ENCODE measurements around the gene CANT1. TPM values are rescaled to one million over a fixed set of nuclear protein-coding genes. Genes with fewer than 3 reads are reported as not detected.

CANT1 gene
- total RNA-seq, 1 experiment from 2014 or later, result 116 TPM

DNA sequence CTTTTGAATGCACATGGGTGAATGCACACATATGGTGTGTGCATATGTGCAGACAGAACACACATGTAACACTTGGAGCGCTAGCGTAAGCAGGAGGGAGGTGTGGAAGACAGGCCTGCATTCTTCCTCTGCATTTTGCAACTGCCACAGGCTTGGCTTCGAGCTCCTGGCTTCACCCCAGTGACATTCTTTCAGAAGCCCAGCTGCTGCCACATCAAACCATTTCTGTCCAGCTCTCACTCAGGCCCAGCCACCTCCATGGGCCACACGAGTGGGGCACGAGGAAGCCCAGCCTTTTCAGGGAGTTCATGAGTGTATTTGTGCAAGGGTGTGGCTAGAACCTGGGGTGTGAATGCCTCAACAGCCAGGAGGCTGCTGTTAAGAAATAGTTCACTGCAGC lies 48.6 kb downstream of the CANT1 start:
- no peak for DNase-seq
- no peak overlapping the region for H3K4me2 ChIP-seq
- H4K20me1 ChIP-seq (ENCODE audit: insufficient read depth), result no peaks in the 10 kb centered on the region
- H3F3A ChIP-seq (ENCODE audit: insufficient read depth, low read depth), result peaks cover 21% of the 10 kb centered on the region; the same call in 1 of the 2 replicates
- no peaks in the 10 kb centered on the region for H3K36me3 ChIP-seq (ENCODE audit: low read depth)
- H3K4me3 ChIP-seq, result no peak overlapping the region
- no peaks in the 10 kb centered on the region for H3K79me2 ChIP-seq (ENCODE audit: low read depth)
- ChIA-PET CTCF (interaction anchor here (0.6 to 0.7 kb wide), 2 partner anchors 27 to 88 kb away, joined by 3 to 9 read pairs; no protein-coding TSS in a partner anchor), POLR2A (ENCODE audit: unreplicated experiment) (no interaction called here)
- H3K27ac ChIP-seq, result no peak overlapping the region
- no peaks in the 10 kb centered on the region for H3K27me3 ChIP-seq (ENCODE audit: insufficient read depth, low read depth)
- intact Hi-C loops (cut with micrococcal nuclease; ENCODE audit: unreplicated experiment), result no loop called here
- no peak overlapping the region for H2AFZ ChIP-seq
- no peaks in the 10 kb centered on the region for H3K9me3 ChIP-seq (ENCODE audit: insufficient read depth, low read depth)
- no TSS peak for BruUV-seq (replicated peaks)
- H3K9me2 ChIP-seq (ENCODE audit: insufficient read depth), result no peaks in the 10 kb centered on the region
- peaks cover 64% of the 10 kb centered on the region for H3K4me1 ChIP-seq (replicated peaks; ENCODE audit: insufficient read depth)
- TF ChIP-seq EZH2 (IDR thresholded peaks at IDR 0.05; ENCODE audit: low read depth), result no peak
- TF ChIP-seq, protein P1, sequence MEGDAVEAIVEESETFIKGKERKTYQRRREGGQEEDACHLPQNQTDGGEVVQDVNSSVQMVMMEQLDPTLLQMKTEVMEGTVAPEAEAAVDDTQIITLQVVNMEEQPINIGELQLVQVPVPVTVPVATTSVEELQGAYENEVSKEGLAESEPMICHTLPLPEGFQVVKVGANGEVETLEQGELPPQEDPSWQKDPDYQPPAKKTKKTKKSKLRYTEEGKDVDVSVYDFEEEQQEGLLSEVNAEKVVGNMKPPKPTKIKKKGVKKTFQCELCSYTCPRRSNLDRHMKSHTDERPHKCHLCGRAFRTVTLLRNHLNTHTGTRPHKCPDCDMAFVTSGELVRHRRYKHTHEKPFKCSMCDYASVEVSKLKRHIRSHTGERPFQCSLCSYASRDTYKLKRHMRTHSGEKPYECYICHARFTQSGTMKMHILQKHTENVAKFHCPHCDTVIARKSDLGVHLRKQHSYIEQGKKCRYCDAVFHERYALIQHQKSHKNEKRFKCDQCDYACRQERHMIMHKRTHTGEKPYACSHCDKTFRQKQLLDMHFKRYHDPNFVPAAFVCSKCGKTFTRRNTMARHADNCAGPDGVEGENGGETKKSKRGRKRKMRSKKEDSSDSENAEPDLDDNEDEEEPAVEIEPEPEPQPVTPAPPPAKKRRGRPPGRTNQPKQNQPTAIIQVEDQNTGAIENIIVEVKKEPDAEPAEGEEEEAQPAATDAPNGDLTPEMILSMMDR (conservative IDR thresholded peaks at IDR 0.05), result no peak

DNA sequence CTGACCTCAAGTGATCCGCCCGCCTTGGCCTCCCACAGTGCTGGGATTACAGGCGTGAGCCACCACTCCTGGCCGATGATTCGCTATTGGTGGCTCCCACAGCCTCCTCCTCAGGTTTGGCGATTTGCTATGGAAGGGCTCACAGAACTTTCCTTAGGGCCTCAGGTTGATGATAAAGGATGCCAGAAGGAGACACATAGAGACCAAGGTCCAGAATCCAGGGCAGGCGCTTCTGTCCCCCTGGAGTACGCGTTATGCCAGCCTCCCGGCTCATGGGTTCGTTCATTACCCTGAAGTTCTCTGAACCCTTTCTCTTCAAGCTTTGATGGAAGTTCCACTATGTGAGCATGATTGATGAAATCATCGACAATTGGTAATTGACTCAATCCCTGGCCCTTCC lies 49.8 kb downstream of the CANT1 start:
- no peak for DNase-seq
- H4K20me1 ChIP-seq (ENCODE audit: insufficient read depth), result no peaks in the 10 kb centered on the region
- H3K79me2 ChIP-seq (ENCODE audit: low read depth), result no peaks in the 10 kb centered on the region
- H3F3A ChIP-seq (ENCODE audit: insufficient read depth, low read depth), result peaks cover 21% of the 10 kb centered on the region; the same call in 1 of the 2 replicates
- CTCF ChIA-PET, result interaction anchor here (0.7 kb wide), 1 partner anchor 1047 kb away, joined by 9 read pairs; no protein-coding TSS in a partner anchor
- H3K4me1 ChIP-seq (replicated peaks; ENCODE audit: insufficient read depth), result peaks cover 67% of the 10 kb centered on the region
- H3K9me3 ChIP-seq (ENCODE audit: insufficient read depth, low read depth), result no peaks in the 10 kb centered on the region
- POLR2A ChIA-PET (ENCODE audit: unreplicated experiment), result interaction anchor here (0.7 kb wide), 2 partner anchors 22 to 77 kb away, joined by 4 read pairs; no protein-coding TSS in a partner anchor
- no peak overlapping the region for H3K4me2 ChIP-seq
- H3K27me3 ChIP-seq (ENCODE audit: insufficient read depth, low read depth), result no peaks in the 10 kb centered on the region
- H3K9me2 ChIP-seq (ENCODE audit: insufficient read depth), result no peaks in the 10 kb centered on the region
- no TSS peak for BruUV-seq (replicated peaks)
- intact Hi-C loops (cut with micrococcal nuclease; ENCODE audit: unreplicated experiment), result loop anchor here (5.0 kb wide), 1 partner anchor 38 kb away; no protein-coding TSS in a partner anchor
- no peak overlapping the region for H2AFZ ChIP-seq
- H3K36me3 ChIP-seq (ENCODE audit: low read depth), result no peaks in the 10 kb centered on the region
- H3K27ac ChIP-seq, result no peak overlapping the region
- no peak overlapping the region for H3K4me3 ChIP-seq
- no peak for TF ChIP-seq EZH2 (IDR thresholded peaks at IDR 0.05; ENCODE audit: low read depth)
- TF ChIP-seq, protein P1 (conservative IDR thresholded peaks at IDR 0.05), result no peak

DNA sequence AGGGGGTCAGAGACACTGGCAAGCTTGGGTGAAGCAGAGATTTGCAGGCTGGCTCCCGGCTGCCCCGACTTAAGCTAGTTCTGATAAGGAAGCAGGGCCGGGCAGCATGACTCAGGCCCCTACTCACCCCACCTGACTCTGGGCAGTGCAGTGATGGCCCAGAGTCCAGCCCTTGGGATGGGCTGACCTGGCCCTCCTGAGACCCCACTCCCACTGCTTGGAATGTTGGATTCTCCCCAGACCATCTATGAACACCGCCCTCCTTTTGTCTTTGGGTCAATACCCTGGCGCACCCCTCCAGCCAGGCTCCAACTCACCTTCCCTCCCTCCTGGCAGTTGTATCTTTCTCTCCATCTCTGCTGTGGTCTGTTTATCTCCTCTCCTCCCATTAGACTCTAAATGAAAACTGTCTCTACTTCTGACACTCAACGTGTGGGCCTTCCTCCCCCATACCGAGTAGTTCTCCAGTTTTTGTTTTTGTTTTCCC lies 50.9 kb downstream of the CANT1 start:
- DNase-seq, result peak; percentile 61 to 85
- no peak for TF ChIP-seq EZH2 (IDR thresholded peaks at IDR 0.05; ENCODE audit: low read depth)
- TF ChIP-seq, protein P1 (conservative IDR thresholded peaks at IDR 0.05), result no peak
- Histone ChIP-seq H3K27me3 (ENCODE audit: insufficient read depth, low read depth) (no peaks in the 10 kb centered on the region), H3K4me2 (peak overlapping the region; percentile 72), H3K9me2 (ENCODE audit: insufficient read depth) (no peaks in the 10 kb centered on the region), H3F3A (ENCODE audit: insufficient read depth, low read depth) (peaks cover 21% of the 10 kb centered on the region; the same call in 1 of the 2 replicates), H3K4me1 (replicated peaks; ENCODE audit: insufficient read depth) (peaks cover 66% of the 10 kb centered on the region), H3K9me3 (ENCODE audit: insufficient read depth, low read depth) (no peaks in the 10 kb centered on the region), H3K79me2 (ENCODE audit: low read depth) (no peaks in the 10 kb centered on the region), H2AFZ (peak overlapping the region; percentile 69; the same call in 1 of the 2 replicates), H3K4me3 (no peak overlapping the region), H3K27ac (peak overlapping the region; percentile 73), H4K20me1 (ENCODE audit: insufficient read depth) (no peaks in the 10 kb centered on the region), H3K36me3 (ENCODE audit: low read depth) (no peaks in the 10 kb centered on the region)
- ChIA-PET CTCF (interaction anchor here (0.5 to 0.6 kb wide), 2 partner anchors 93 to 1228 kb away, joined by 5 to 7 read pairs; no protein-coding TSS in a partner anchor), POLR2A (ENCODE audit: unreplicated experiment) (interaction anchor here (0.6 to 0.7 kb wide), 2 partner anchors 12 to 95 kb away, joined by 3 read pairs; no protein-coding TSS in a partner anchor)
- no TSS peak for BruUV-seq (replicated peaks)
- intact Hi-C loops (cut with micrococcal nuclease; ENCODE audit: unreplicated experiment), result loop anchor here (5.0 kb wide), 1 partner anchor 36 kb away; no protein-coding TSS in a partner anchor

Measured in PC-9 (cell line).